Measurements from ENCODE around the gene LTBP2.

DNA sequence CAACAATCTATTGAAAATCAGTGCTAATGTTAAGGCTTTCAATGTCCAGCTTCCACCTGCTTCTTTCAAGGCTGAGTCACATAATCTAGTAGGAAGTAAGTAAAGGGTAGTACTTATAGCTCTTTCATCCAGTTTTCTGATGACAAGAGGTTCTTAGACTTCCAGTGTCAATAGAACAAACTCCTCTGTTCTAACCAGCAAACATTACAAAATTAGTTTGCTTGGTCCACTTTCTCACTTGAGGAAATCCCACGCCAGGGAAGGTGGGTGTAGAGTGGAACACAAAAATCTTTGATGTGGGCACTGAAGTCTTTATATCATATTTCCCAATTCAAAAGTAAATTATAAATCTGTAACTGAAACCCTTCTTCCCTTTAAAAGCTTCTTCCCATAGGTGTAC is 121.6 kb downstream of the LTBP2 start:
- TF ChIP-seq, protein P1, sequence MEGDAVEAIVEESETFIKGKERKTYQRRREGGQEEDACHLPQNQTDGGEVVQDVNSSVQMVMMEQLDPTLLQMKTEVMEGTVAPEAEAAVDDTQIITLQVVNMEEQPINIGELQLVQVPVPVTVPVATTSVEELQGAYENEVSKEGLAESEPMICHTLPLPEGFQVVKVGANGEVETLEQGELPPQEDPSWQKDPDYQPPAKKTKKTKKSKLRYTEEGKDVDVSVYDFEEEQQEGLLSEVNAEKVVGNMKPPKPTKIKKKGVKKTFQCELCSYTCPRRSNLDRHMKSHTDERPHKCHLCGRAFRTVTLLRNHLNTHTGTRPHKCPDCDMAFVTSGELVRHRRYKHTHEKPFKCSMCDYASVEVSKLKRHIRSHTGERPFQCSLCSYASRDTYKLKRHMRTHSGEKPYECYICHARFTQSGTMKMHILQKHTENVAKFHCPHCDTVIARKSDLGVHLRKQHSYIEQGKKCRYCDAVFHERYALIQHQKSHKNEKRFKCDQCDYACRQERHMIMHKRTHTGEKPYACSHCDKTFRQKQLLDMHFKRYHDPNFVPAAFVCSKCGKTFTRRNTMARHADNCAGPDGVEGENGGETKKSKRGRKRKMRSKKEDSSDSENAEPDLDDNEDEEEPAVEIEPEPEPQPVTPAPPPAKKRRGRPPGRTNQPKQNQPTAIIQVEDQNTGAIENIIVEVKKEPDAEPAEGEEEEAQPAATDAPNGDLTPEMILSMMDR (IDR thresholded peaks at IDR 0.05), result no peak
- no peak for TF ChIP-seq POLR2A (IDR thresholded peaks at IDR 0.05)
